MG63 (cell line): ENCODE data around the gene TTLL10. TPM values are rescaled to one million over a fixed set of nuclear protein-coding genes. Genes with fewer than 3 reads are reported as not detected.

Experiments used
- DNase-seq: peaks from one replicate; pipeline ENCODE4 v3.0.0-alpha.2; 2020
- H3K27me3 ChIP-seq: fragments of 250-450 bp; sonication (Bioruptor Pico); 2 replicates; pipeline ENCODE4 v1.5.1; 2020; ENCODE audit warnings: mild to moderate bottlenecking, moderate library complexity
- H3K36me3 ChIP-seq: fragments of 250-450 bp; sonication (Bioruptor Pico); 2 replicates; pipeline ENCODE4 v1.5.1; 2020; ENCODE audit warnings: mild to moderate bottlenecking, moderate library complexity
- H3K4me3 ChIP-seq: fragments of 250-450 bp; sonication (Bioruptor Pico); 2 replicates; pipeline ENCODE4 v1.5.1; 2020; ENCODE audit warnings: mild to moderate bottlenecking, moderate library complexity
- H3K9me3 ChIP-seq: fragments of 250-450 bp; sonication (Bioruptor Pico); 2 replicates; pipeline ENCODE4 v1.5.1; 2020; ENCODE audit warnings: mild to moderate bottlenecking, moderate library complexity
- total RNA-seq: library from RNA; depleted of rRNA; stranded (reverse); fragments of >200 nt; shearing (Covaris generic); gene quantifications from 2 replicates; pipeline ENCODE4 v1.2.3, GENCODE V29; 2014; ENCODE audit warnings: low replicate concordance

The TTLL10 gene
- total RNA-seq, 1 experiment from 2014 or later = not detected

DNA sequence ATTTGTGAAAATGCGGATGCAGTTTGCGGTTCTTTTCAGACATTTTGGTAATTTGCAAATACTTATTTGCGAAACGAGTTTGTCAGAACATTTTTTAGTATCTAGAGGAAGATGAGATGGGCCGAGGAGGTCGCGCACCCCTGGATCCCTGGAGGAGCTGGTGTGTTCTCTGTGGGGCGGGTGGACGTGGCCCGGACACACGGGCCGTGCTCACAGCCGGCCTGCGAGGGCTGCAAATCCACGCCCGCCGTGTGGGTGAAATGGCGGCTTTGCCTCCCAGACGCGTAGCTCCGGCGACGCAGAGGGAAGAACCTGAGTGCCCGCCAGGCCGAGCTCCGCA is 9.3 kb upstream of the TTLL10 start:
- Histone ChIP-seq H3K27me3 (no peaks in the 10 kb centered on the region), H3K9me3 (no peaks in the 10 kb centered on the region), H3K36me3 (no peaks in the 10 kb centered on the region), H3K4me3 (no peak overlapping the region)
- DNase-seq = no peak

DNA sequence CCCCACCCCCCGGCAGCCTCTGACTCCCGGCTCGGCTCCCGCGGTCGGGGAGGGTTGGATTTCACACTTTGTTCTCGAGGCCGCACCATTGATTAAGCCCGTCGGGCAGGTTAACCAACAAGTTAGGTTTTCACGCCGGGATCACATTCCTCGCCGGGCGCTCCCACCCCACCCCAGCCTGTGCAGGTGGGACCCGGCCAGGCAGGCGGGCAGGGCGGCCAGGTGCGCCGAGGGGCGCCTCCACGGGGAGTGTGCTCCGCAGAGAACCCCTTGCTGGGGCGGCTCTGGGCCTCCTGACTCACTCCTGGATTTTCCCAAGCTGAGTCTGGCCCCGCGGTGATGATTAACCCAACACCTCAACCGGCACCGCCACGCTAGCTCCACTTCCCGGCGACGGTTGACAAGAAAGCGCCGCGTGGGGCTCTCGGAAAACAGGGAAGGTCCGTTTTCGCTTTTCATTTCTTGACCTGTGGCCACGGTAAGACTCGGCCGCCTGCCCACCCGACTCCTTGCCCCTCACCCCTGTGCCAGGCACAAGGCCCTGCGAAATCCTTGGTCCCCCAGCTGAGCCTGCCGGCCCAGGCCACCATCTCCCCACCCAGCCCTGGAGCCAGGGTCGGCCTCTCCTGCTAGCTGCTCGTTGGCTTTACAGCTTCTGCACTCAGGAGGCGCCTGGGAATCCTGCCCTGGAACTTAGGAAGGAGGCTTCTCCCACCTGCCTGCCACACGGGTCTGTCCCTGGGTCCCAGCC is 8.8 kb upstream of the TTLL10 start:
- Histone ChIP-seq H3K27me3 (no peaks in the 10 kb centered on the region; the same call in 1 of the 2 replicates), H3K9me3 (no peaks in the 10 kb centered on the region), H3K36me3 (no peaks in the 10 kb centered on the region), H3K4me3 (no peak overlapping the region)
- no peak for DNase-seq

DNA sequence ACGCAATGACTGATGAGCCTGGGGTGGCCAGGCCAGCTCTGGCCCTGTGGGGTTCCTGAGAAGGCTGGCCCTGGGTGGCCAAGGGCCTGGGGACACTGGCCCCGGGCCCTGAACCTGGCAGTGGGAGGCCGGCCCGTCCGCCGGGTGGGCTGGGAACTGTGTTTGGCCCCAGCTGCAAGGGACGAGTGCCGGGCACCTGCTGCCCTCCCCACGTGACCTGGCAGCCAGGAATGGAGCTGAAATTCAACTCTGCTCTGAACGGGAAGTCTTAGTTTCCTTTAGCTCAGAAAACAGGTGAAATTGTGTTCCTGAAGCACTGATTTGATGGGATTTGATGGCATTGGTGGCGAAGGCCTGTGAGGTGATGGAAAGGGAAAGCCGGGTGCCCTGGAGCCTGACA is 8.2 kb upstream of the TTLL10 start:
- H3K36me3 ChIP-seq = no peaks in the 10 kb centered on the region
- H3K9me3 ChIP-seq = no peaks in the 10 kb centered on the region
- DNase-seq = no peak
- H3K4me3 ChIP-seq = no peak overlapping the region
- no peaks in the 10 kb centered on the region; the same call in 1 of the 2 replicates for H3K27me3 ChIP-seq

DNA sequence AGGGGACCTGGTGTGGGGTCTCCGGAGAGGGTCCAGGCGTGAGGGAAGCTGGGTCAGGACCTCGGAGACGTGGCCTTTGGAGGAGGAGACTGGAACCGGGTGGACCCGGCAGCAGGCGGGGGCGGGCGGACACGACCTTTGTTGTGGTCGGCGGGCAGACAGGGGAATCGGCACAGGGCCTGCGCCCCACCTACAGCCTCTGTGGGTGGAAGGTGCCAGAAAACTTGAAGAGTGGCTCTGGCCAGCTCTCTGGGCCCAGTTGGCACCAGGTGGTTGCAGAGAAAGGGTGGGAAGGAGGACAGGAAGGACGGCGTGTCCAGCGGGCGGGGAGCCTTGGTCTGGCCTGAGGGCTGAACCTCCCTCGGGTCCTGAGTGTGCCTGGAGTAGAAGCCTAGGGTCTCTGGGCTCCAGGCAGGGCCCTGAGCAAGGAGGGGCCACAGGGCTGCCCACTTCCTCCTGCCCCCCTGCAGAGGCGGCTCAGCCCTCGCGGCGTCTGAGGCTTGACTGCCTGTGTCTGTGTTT is 7.7 kb upstream of the TTLL10 start:
- Histone ChIP-seq H3K4me3 (no peak overlapping the region), H3K36me3 (no peaks in the 10 kb centered on the region), H3K9me3 (no peaks in the 10 kb centered on the region), H3K27me3 (no peaks in the 10 kb centered on the region; the same call in 1 of the 2 replicates)
- no peak for DNase-seq

DNA sequence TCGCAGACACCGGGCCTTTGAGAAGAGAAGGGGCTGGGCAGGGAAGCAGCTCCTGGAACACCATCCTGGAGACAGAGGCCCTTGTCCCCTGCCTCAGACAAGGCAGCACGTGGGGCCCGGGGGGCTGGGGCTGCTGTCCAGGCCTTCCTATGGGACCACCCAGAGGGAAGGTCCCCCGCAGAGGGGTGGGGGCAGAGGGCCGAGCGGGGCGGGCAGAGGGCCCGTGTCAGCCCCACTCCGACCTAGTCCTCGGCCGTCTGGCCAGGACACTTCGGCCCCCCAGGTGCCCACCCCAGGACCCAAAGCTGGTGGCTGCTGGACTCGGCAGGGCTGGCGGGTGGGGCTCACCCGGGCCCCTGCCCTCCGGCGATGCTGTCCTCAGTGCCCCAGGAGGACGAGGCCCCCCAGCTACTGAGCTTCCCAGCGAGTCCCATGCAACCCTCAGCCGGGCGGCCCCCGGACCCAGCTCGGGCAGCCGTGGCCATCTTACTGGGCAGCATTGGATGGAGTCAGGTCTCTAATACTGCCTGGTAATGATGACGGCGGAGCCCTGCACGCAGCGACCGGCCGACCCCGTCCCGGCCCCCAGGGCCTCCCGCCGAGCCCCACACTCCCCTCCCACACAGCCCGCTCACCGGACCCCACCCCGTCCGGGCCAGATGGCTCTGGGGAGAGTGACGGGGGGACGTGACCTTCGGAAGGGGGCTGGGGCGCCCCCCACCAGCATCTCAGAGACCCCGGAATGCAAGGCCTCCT is 6.9 kb upstream of the TTLL10 start:
- no peak overlapping the region for H3K4me3 ChIP-seq
- no peaks in the 10 kb centered on the region; the same call in 1 of the 2 replicates for H3K27me3 ChIP-seq
- H3K36me3 ChIP-seq = no peaks in the 10 kb centered on the region
- DNase-seq = no peak
- no peaks in the 10 kb centered on the region for H3K9me3 ChIP-seq

DNA sequence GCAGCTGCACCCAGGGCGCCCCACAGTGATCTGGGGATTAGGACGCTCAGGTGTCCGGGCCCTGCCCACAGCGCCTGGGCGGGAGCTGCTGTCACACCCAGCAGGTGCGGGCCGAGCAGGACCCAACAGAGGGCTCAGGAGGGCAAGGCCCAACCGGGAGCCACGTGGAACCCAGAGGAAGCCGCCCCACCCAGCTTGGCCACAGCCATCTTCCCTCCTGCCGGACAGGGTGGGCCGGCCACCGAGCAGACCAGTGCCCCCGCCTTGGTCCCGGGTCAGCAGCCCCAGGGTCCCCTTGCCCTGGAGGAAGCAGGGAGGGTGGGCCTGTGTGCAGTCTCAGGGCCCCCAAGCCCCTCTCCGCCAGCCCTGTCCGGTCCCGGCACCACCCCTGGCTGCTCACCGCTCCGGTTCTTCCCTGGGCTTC is 6.3 kb upstream of the TTLL10 start:
- Histone ChIP-seq H3K27me3 (no peaks in the 10 kb centered on the region; the same call in 1 of the 2 replicates), H3K9me3 (no peaks in the 10 kb centered on the region), H3K36me3 (no peaks in the 10 kb centered on the region), H3K4me3 (no peak overlapping the region)
- DNase-seq = no peak

- no peaks in the 10 kb centered on the region for H3K36me3 ChIP-seq
- H3K4me3 ChIP-seq = no peak overlapping the region
- no peak for DNase-seq
- H3K9me3 ChIP-seq = no peaks in the 10 kb centered on the region
- H3K27me3 ChIP-seq = no peaks in the 10 kb centered on the region; the same call in 1 of the 2 replicates
Measured at GRCh38 chr1:1167841-1168450, 5.7 kb upstream of the TTLL10 start.

DNA sequence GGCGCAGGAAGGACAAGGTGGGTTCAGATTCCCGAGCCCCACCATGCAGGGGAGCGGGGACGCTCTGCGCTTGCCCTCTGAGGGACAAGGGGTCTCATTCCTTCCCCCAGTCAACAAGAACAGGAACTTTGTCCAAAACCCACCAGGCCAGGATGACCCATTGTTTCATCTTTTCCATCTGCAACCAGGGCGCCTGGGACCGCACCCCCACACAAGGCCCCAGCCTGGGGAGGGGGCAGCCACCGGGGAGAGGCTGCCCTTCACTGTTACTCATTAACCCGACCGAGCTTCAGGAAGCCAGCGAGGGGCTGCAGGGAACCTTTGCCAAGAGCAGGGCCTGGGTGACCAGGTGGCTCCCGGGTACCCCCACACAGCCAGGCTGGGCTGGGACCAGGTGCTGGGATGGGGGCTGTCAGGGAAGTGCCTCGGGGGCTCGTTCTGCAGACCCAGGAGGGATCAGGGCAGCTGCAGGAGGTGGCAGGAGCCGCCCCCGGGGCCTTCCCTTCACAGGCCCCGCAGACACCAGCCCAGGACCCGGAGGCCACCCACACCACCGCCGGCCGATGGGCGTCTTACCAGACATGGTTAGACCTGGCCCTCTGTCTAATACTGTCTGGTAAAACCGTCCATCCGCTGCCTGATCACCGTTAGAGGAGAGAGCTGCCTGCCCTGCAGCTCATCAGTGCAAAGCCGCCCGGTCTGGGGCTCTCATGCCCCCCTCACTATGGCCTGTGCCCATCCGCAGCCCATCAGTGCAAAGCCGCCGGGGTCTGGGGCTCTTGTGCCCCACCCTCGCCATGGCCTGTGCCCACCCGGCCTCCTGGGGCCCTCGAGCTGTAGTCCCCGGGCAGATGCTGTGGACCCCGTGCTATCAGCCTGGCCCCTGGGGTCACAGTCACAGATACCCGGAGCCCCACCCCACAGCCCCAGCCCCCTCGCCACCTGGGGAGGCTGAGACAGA is 4.9 kb upstream of the TTLL10 start:
- Histone ChIP-seq H3K9me3 (no peaks in the 10 kb centered on the region), H3K27me3 (peaks cover 6% of the 10 kb centered on the region; the same call in 1 of the 2 replicates), H3K4me3 (no peak overlapping the region), H3K36me3 (no peaks in the 10 kb centered on the region)
- DNase-seq = no peak

DNA sequence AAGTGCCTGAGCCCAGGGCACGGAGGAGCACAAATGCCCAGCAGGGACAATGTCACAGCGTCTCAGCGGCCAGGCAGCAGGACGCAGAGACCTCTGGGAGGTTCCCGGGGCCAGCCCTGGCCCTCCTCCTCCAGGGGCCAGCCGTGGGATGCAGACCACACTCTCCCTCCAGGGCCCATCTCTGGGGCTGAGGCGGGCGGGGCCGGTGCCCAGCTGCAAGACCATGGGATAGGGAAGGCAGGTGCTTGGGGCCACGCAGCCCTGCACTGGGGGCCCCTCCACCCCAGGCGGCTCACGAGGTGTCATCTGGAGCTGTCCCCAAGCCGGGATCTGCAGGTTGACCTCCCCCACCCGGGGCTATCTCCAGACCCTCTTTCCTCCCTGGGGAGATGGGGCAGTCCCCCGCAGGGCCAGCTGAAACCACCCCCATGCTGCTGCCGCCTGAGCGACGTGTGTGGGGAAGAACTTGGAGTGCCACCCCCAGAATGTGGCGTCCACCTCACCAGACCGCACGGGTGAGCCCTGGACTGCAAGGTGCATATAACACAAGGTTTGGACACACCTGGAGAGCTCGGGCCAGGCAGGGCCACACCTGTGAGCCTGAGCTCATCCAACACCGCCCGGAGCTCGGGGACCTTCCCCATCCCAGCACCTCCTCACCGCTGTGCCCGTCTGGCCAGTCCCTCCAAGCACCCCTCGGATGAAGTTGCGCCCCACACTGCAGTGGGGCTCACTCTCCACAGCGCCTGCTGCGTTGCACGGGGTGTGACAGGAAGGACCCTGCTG is 4.1 kb upstream of the TTLL10 start:
- H3K4me3 ChIP-seq = no peak overlapping the region
- DNase-seq = no peak
- H3K9me3 ChIP-seq = no peaks in the 10 kb centered on the region
- H3K27me3 ChIP-seq = peaks cover 12% of the 10 kb centered on the region
- no peaks in the 10 kb centered on the region for H3K36me3 ChIP-seq

DNA sequence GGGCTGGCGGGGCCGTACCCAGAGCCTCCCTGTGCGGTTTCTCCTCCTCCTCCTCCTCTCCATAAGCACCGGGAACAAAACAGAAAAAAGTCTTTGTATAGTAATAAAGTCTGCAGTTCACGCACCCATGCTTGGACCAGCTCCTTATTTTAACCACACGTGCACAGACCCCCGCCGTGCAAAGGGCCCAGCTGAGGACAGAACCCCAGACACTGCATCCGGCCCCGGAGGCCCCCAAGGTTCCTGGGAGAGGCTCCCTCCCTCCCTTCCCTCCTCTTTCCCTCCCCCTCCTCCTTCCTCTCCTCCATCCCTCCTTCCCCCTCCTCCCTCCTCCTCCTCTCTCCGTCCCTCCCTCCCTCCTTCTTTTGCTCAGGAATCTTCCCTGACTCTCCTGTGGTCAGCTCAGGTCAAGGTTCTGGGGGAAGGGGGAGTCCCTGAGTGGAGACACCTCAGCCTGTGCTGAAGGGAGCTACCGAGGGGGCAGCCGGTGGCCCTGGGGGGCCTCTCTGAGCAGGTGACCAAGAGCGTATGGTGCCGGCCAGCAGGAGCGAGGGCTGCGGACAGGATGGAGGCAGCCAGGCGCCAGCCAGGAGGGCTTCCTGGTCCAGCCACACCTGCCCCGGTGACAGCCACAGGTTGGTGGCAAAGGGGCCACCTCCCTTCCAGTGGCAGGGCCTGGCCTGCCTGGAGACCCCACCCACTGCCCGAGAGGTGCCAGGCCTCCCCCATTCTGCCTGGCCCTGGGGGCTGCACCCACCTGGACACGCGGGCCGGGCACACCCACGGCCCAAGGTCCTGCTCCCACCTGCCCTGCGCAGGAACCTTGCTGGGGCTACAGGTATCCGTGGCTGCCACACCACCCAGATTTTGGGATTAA is 3.2 kb upstream of the TTLL10 start:
- no peak overlapping the region for H3K4me3 ChIP-seq
- no peak for DNase-seq
- peaks cover 14% of the 10 kb centered on the region for H3K27me3 ChIP-seq
- H3K9me3 ChIP-seq = no peaks in the 10 kb centered on the region
- H3K36me3 ChIP-seq = no peaks in the 10 kb centered on the region

GRCh38 chr1:1171161-1171545 is 2.5 kb upstream of the TTLL10 start:
- H3K36me3 ChIP-seq = no peaks in the 10 kb centered on the region
- no peak overlapping the region for H3K4me3 ChIP-seq
- DNase-seq = no peak
- no peaks in the 10 kb centered on the region for H3K9me3 ChIP-seq
- peaks cover 14% of the 10 kb centered on the region for H3K27me3 ChIP-seq

DNA sequence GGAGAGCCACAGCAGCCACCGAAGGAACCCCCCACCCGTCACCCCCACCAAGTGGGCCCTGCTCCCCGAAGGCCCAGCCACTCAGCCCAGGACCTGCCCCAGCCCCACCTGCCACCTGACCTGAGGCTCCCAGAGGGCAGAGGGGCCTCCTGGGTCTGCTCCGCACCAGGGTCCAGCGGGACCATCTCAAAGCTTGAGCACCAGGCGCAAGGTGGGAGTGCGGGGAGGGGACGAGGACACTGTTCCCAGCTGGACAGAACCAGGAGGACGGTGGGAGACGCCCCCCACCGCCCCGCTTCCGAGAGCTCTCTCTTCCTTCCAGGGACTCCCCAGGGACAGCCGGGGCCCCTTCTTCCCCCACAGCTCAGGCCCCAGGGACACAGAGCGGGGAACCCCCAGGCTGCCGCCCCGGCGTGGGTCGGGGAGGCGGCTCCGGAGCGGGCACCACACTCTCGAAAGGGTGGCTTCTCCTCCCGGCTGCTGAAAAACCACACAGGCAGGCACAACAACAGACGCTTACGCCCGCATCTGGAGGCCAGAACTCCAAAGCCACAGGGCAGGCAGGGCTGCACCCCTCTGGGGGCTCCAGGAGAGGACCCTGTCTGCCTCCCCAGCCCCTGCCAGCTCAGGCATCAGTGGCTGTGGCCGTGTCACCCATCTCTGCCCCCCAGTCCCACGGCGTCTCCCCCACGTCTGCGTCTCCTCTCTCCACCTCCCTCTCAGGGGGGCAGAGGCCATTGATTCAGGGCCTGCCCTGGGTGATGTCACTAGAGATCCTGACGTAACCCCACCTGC is 1.9 kb upstream of the TTLL10 start:
- Histone ChIP-seq H3K4me3 (no peak overlapping the region), H3K9me3 (no peaks in the 10 kb centered on the region), H3K27me3 (peaks cover 19% of the 10 kb centered on the region), H3K36me3 (no peaks in the 10 kb centered on the region)
- DNase-seq = no peak

- no peaks in the 10 kb centered on the region for H3K9me3 ChIP-seq
- no peaks in the 10 kb centered on the region for H3K36me3 ChIP-seq
- DNase-seq = no peak
- peaks cover 28% of the 10 kb centered on the region for H3K27me3 ChIP-seq
- H3K4me3 ChIP-seq = no peak overlapping the region
Measured at GRCh38 chr1:1173061-1173792, 453 bp upstream of the TTLL10 start.
